ENCODE data around the gene AADACL2.

GRCh38 chr3:151776259-151776740 is 42.6 kb downstream of the AADACL2 start:
- no peak for TF ChIP-seq POLR2AphosphoS5 (IDR thresholded peaks at IDR 0.05; ENCODE audit: borderline replicate concordance, low read depth, low read length)
- TF ChIP-seq EZH2 (IDR thresholded peaks at IDR 0.05) = no peak
